Keratinocyte (primary cell): ENCODE data around the gene SLC13A5. TPM values are rescaled to one million over a fixed set of nuclear protein-coding genes. Genes with fewer than 3 reads are reported as not detected.
"Not testable (repeated sequence)": the region's sequence is repeated elsewhere in the genome, so short reads cannot be mapped to it uniquely, and the experiment has no call there.

ENCODE experiments used
- DNase-seq: peaks from one replicate; pipeline ENCODE4 v3.0.0-alpha.2; 2011; ENCODE audit warnings: low read depth, missing footprints, low spot score
- FAIRE-seq: peaks from 2 replicates; lab custom pipeline; 2011; peaks lifted over from hg19 to GRCh38; lab: Jason Lieb, UNC
- H2AFZ ChIP-seq: 2 replicates; pipeline ENCODE4 v1.6.0; 2012; ENCODE audit warnings: low read length, control low read depth, inconsistent platforms; ENCODE audit not compliant: control insufficient read depth
- H3K27ac ChIP-seq: 2 replicates; pipeline ENCODE4 v1.5.1; 2011; ENCODE audit warnings: low read length; ENCODE audit not compliant: control insufficient read depth, insufficient read depth
- H3K27me3 ChIP-seq: 3 replicates; pipeline ENCODE4 v1.6.0; 2011; ENCODE audit warnings: low read length; ENCODE audit not compliant: control insufficient read depth, insufficient read depth; ENCODE audit errors: extremely low read depth
- H3K36me3 ChIP-seq, 2 experiments: 2 replicates in 1 of 2; 3 replicates in 1 of 2; pipeline ENCODE4 v1.5.1; 2011; ENCODE audit warnings: low read length in 2 of 2, mild to moderate bottlenecking in 1 of 2; ENCODE audit not compliant: control insufficient read depth in 2 of 2, insufficient read depth in 2 of 2; ENCODE audit errors: extremely low read depth in 1 of 2
- H3K4me1 ChIP-seq: 3 replicates; pipeline ENCODE4 v1.5.1; 2011; ENCODE audit warnings: low read length; ENCODE audit not compliant: control insufficient read depth, insufficient read depth; ENCODE audit errors: extremely low read depth
- H3K4me2 ChIP-seq: 3 replicates; pipeline ENCODE4 v1.6.0; 2011; ENCODE audit warnings: low read depth, low read length; ENCODE audit not compliant: control insufficient read depth, insufficient read depth; ENCODE audit errors: extremely low read depth
- H3K4me3 ChIP-seq, 3 experiments: fragments of 200-600 bp in 1 of 3; sonication (generic) in 1 of 3; 2 replicates in 2 of 3; 3 replicates in 1 of 3; pipeline ENCODE4 v1.5.1; 2011 to 2016; ENCODE audit warnings: low read length in 3 of 3, mild to moderate bottlenecking in 3 of 3, control low read depth in 2 of 3, inconsistent platforms in 1 of 3, low read depth in 1 of 3, mixed read lengths in 1 of 3, mixed run types in 1 of 3, moderate library complexity in 1 of 3; ENCODE audit not compliant: control insufficient read depth in 2 of 3, insufficient read depth in 2 of 3; ENCODE audit errors: extremely low read depth in 1 of 3
- H3K79me2 ChIP-seq: 2 replicates; pipeline ENCODE4 v1.6.0; 2012; ENCODE audit warnings: low read length; ENCODE audit not compliant: control insufficient read depth, insufficient read depth
- H3K9ac ChIP-seq: 3 replicates; pipeline ENCODE4 v1.6.0; 2011; ENCODE audit warnings: low read length; ENCODE audit not compliant: control insufficient read depth, insufficient read depth; ENCODE audit errors: extremely low read depth
- H3K9me1 ChIP-seq: 3 replicates; pipeline ENCODE4 v1.6.0; 2011; ENCODE audit warnings: low read length; ENCODE audit not compliant: control insufficient read depth, insufficient read depth; ENCODE audit errors: extremely low read depth
- H3K9me3 ChIP-seq: 2 replicates; pipeline ENCODE4 v1.5.1; 2012; ENCODE audit warnings: low read depth, low read length; ENCODE audit not compliant: control insufficient read depth
- H4K20me1 ChIP-seq: 3 replicates; pipeline ENCODE4 v1.6.0; 2011; ENCODE audit warnings: low read length; ENCODE audit not compliant: control insufficient read depth, insufficient read depth; ENCODE audit errors: extremely low read depth
- EZH2 ChIP-seq: IDR thresholded peaks from one replicate; pipeline ENCODE4 v1.6.1; 2012; ENCODE audit warnings: inconsistent platforms, mild to moderate bottlenecking, low read length, moderate library complexity
- dilution Hi-C: fragments of 300-500 bp; cut with MboI; formaldehyde crosslinking; loops from one replicate; pipeline ENCODE4 v1.7.0; 2020; ENCODE audit warnings: low sequenced_read_pairs; ENCODE audit not compliant: extremely low pct_ligation_motif_present
- polyA plus RNA-seq, 5 experiments: library from polyadenylated mRNA; depleted of rRNA in 3 of 5; stranded (reverse) in 3 of 5; stranded (forward) in 1 of 5; unstranded in 1 of 5; fragments of >200 nt; gene quantifications; 1 replicate in 1 of 5; 2 replicates in 3 of 5; 3 replicates in 1 of 5; pipeline versions ENCODE4 v1.2.1 to v1.2.3, GENCODE V29; 2011 to 2012; ENCODE audit warnings: missing spikeins in 2 of 5, low read depth in 1 of 5, low replicate concordance in 1 of 5
- TF ChIP-seq, protein P1 (sequence below), 3 experiments: IDR thresholded peaks in 1 of 3; conservative IDR thresholded peaks in 1 of 3; optimal IDR thresholded peaks in 1 of 3; 2 replicates in 2 of 3; 3 replicates in 1 of 3; pipeline versions ENCODE3 to v1.5.1; 2011; ENCODE audit warnings: low read length in 3 of 3, mild to moderate bottlenecking in 3 of 3, moderate library complexity in 2 of 3, control low read depth in 1 of 3, inconsistent platforms in 1 of 3; ENCODE audit not compliant: insufficient read depth in 2 of 3; ENCODE audit errors: extremely low read depth in 1 of 3

Gene SLC13A5
- polyA plus RNA-seq, 1 donor (not counting 4 experiments of a cell fraction or from before 2014, with no cell fraction given): 0.14 TPM

GRCh38 chr17:6695051-6695450 lies 18.1 kb downstream of the SLC13A5 start:
- H3K4me1 ChIP-seq: no peaks in the 10 kb centered on the region
- dilution Hi-C loops: no loop called here
- no peaks in the 10 kb centered on the region for H3K9me1 ChIP-seq
- H3K9ac ChIP-seq: no peak overlapping the region
- no peak for DNase-seq
- H4K20me1 ChIP-seq: no peaks in the 10 kb centered on the region
- no peak overlapping the region for H3K27ac ChIP-seq
- no peaks in the 10 kb centered on the region for H3K9me3 ChIP-seq
- FAIRE-seq: no peak
- TF ChIP-seq, protein P1, sequence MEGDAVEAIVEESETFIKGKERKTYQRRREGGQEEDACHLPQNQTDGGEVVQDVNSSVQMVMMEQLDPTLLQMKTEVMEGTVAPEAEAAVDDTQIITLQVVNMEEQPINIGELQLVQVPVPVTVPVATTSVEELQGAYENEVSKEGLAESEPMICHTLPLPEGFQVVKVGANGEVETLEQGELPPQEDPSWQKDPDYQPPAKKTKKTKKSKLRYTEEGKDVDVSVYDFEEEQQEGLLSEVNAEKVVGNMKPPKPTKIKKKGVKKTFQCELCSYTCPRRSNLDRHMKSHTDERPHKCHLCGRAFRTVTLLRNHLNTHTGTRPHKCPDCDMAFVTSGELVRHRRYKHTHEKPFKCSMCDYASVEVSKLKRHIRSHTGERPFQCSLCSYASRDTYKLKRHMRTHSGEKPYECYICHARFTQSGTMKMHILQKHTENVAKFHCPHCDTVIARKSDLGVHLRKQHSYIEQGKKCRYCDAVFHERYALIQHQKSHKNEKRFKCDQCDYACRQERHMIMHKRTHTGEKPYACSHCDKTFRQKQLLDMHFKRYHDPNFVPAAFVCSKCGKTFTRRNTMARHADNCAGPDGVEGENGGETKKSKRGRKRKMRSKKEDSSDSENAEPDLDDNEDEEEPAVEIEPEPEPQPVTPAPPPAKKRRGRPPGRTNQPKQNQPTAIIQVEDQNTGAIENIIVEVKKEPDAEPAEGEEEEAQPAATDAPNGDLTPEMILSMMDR (optimal IDR thresholded peaks at IDR 0.05 in 1 of 3, IDR thresholded peaks at IDR 0.05 in 1 of 3, conservative IDR thresholded peaks at IDR 0.05 in 1 of 3; ENCODE audit: extremely low read depth in 1 of 3, insufficient read depth in 2 of 3, low read length in 3 of 3): no peak
- TF ChIP-seq EZH2: no peak
- no peak overlapping the region for H3K4me3 ChIP-seq
- H3K4me2 ChIP-seq: no peak overlapping the region
- no peaks in the 10 kb centered on the region for H3K36me3 ChIP-seq
- peaks cover 9% of the 10 kb centered on the region for H3K27me3 ChIP-seq
- H3K79me2 ChIP-seq: no peaks in the 10 kb centered on the region
- H2AFZ ChIP-seq: no peak overlapping the region

GRCh38 chr17:6691958-6692357 lies 21.2 kb downstream of the SLC13A5 start:
- H3K9me3 ChIP-seq, H3K36me3 ChIP-seq, H3K79me2 ChIP-seq, H3K27me3 ChIP-seq, H3K4me1 ChIP-seq, H3K9ac ChIP-seq, DNase-seq, H3K27ac ChIP-seq, H4K20me1 ChIP-seq, H3K4me3 ChIP-seq, H3K9me1 ChIP-seq, H3K4me2 ChIP-seq, dilution Hi-C loops, FAIRE-seq, H2AFZ ChIP-seq: not testable (repeated sequence)

DNA sequence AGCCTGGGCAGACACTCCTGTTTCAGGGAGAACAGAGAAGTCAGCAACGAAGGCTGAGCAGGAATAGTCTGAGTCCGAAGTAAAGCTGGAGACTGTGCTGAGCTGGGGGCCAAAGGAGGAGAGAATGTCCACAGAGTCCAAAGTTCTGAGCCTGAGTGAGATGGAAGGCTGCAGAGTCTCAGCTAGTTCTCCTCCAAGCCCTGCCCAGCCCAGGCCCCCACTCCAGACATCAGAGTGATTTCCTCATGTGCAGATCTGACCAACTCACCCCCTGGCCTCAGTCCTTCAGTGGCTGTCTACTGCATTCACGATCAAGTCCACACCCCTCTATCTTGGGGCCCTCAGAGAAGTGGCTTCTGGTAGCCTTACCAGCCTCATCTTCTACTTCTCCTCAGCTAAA lies 21.6 kb downstream of the SLC13A5 start:
- no peak for TF ChIP-seq EZH2
- TF ChIP-seq, protein P1 (optimal IDR thresholded peaks at IDR 0.05 in 1 of 3, IDR thresholded peaks at IDR 0.05 in 1 of 3, conservative IDR thresholded peaks at IDR 0.05 in 1 of 3; ENCODE audit: extremely low read depth in 1 of 3, insufficient read depth in 2 of 3, low read length in 3 of 3): no peak
- no peaks in the 10 kb centered on the region for H3K9me3 ChIP-seq
- H4K20me1 ChIP-seq: no peaks in the 10 kb centered on the region
- dilution Hi-C loops: no loop called here
- H3K4me1 ChIP-seq: no peaks in the 10 kb centered on the region
- FAIRE-seq: no peak
- H3K79me2 ChIP-seq: no peaks in the 10 kb centered on the region
- no peak overlapping the region for H3K4me3 ChIP-seq
- no peak overlapping the region for H3K4me2 ChIP-seq
- no peak overlapping the region for H2AFZ ChIP-seq
- H3K36me3 ChIP-seq: no peaks in the 10 kb centered on the region
- H3K27me3 ChIP-seq: peaks cover 9% of the 10 kb centered on the region
- H3K27ac ChIP-seq: no peak overlapping the region
- H3K9me1 ChIP-seq: no peaks in the 10 kb centered on the region
- no peak for DNase-seq
- no peak overlapping the region for H3K9ac ChIP-seq
